Activated naive CD4-positive, alpha-beta T cell treated with anti-CD3 and anti-CD28 coated beads, Interleukin-2, amount 50 U/mL, for 72 hours (primary cell): Measurements from ENCODE around the gene FRMD4B. TPM values are rescaled to one million over a fixed set of nuclear protein-coding genes. Genes with fewer than 3 reads are reported as not detected.

Experiments used
- ATAC-seq, 2 donors: fragments of 150-1000 bp; cut with Tn5 transposase; 2 replicates each; pipeline ENCODE4 v1.10.0; 2021; ENCODE audit warnings: mild to moderate bottlenecking in 2 of 2, moderate library complexity in 2 of 2
- DNase-seq, 2 donors: peaks; one replicate each; pipeline ENCODE4 v3.0.0; 2021 to 2022; ENCODE audit warnings: low spot score in 2 of 2
- H3K27ac Mint-ChIP-seq, 2 donors: one replicate each; pipeline ENCODE4 v1.8.0; 2022; ENCODE audit warnings: mild to moderate bottlenecking in 2 of 2, mixed read lengths in 2 of 2
- H3K36me3 Mint-ChIP-seq, 2 donors: one replicate each; pipeline ENCODE4 v1.8.0; 2022; ENCODE audit warnings: mixed read lengths in 2 of 2
- H3K9me3 Mint-ChIP-seq, 2 donors: one replicate each; pipeline ENCODE4 v1.8.0; 2022; ENCODE audit warnings: mixed read lengths in 2 of 2
- total RNA-seq, 2 donors: library from RNA; stranded (reverse); gene quantifications; one replicate each; pipeline ENCODE4 v1.2.3, GENCODE V29; 2022

The FRMD4B gene
- total RNA-seq, 2 donors from 2014 or later = 1.7 to 34.5 TPM

DNA sequence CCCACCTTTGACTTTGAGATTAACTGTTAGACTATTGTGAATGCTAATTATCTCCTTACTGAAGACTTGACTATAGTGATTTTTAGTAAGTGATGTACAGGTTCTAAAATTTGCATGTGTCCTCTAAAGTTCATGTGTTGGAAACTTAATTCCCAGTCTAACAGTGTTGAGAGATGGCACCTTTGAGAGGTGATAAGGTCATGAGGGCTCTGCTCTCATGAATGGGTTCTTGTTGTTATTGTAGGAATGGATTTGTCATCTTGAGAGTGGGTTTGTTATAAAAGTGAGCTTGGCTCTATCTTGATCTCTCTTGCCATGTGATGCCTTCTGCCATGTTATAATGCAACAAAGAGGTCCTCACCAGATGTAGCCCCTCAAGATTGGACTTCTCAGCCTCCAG lies 244.6 kb downstream of the FRMD4B start:
- Mint-ChIP-seq H3K9me3 (no peaks in the 10 kb centered on the region), H3K27ac (no peak overlapping the region), H3K36me3 (no peaks in the 10 kb centered on the region)
- ATAC-seq (no peak), DNase-seq (no peak)

DNA sequence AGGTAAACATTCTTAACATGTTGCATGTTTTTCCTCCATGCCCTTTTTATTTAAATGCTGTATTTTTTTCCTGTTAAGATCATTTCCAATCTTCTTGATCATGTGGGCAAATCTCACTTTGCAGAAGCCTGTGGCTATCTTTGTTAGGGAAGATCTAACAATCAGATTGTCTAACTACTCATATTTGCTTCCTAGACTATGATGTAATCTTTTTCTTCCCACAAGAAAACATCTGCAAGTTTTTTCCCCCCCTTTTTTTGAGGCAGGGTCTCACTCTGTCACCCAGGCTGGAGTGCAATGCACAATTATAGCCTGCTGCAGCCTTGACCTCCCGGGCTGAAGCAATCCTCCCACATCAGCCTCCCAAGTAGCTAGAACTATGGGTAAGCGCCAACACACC lies 248.5 kb downstream of the FRMD4B start:
- Mint-ChIP-seq H3K36me3 (no peaks in the 10 kb centered on the region), H3K27ac (no peak overlapping the region), H3K9me3 (no peaks in the 10 kb centered on the region)
- DNase-seq (no peak), ATAC-seq (no peak)

DNA sequence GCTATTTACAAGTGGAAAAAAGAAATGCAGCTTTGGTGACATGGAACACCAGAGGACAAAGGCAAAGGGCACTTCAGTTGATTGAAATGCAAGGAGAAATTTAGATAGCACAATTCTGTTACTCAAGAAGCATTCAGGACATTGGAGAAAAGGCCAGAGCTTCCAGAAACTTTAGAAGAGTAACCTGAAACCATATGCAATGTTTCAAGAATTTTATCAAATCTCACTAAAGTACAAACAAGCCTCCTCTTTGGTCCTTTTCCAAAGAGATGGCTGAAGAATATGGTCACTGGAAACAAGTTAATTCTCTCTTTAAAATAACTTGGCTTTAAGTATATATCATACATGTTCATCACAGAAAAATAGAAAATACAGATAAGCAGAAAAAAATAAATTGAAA lies 248.9 kb downstream of the FRMD4B start:
- H3K36me3 Mint-ChIP-seq = no peaks in the 10 kb centered on the region
- H3K9me3 Mint-ChIP-seq = no peaks in the 10 kb centered on the region
- ATAC-seq (no peak), DNase-seq (no peak)
- H3K27ac Mint-ChIP-seq = no peak overlapping the region

DNA sequence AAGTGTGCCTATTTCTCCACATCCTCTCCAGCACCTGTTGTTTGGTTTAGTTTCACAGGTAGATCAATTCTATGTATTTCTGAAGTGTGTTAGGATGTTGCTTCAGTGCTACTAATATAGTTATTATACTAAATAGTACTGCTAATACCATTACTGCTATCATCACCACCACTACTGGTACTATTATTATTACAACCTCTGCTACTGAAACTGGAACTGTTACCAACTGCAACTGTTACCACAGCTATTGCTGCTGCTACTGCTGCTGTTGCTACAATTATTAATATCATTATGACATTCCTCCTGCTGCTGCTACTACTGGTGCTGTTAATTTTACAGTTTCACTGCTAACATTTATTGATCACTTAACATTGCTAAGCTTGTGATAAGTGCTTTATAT lies 255.2 kb downstream of the FRMD4B start:
- DNase-seq (no peak), ATAC-seq (no peak)
- H3K9me3 Mint-ChIP-seq = no peaks in the 10 kb centered on the region
- H3K27ac Mint-ChIP-seq = no peak overlapping the region
- no peaks in the 10 kb centered on the region for H3K36me3 Mint-ChIP-seq

DNA sequence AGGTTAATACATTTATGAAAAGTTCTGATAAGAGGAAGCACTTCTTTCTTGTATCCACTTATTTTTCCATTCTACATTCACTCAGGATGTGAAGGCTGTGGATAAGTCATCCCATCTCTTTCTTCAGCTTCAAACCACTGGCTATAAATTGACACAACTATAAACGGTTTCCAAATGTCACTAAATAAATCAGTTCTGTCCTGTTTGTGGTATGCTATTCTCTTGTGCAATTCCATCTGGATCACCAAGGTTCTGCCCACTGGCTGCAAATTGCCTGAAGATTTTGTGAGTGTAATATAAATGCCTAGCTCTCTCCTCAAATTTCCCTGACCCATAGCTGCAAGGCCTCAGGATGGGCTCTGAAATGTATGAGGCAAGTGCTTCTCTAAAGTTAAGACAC lies 256.4 kb downstream of the FRMD4B start:
- ATAC-seq = no peak
- no peaks in the 10 kb centered on the region for H3K36me3 Mint-ChIP-seq
- no peaks in the 10 kb centered on the region for H3K9me3 Mint-ChIP-seq
- H3K27ac Mint-ChIP-seq = no peak overlapping the region
- no peak for DNase-seq

DNA sequence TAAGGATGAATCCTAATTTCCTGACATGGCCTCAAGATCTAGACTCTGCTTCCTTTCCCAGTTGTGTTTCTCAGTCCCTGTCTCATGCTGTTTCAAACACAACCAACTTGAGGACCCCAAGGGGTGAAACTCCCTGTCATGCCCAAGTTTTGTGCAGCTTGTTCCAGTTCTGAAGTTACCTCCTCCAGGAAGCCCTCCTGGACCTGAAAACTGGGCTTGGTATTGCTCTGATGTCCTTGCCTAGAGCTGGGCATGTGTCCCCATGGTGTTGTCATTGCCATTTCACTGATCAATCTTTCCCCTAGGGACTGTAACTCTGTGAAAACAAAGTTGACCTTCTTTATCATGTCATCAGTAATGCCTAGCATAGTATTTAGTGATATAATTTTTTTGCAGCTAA lies 257.4 kb downstream of the FRMD4B start:
- ATAC-seq = no peak
- no peak for DNase-seq
- H3K36me3 Mint-ChIP-seq = no peaks in the 10 kb centered on the region
- H3K9me3 Mint-ChIP-seq = no peaks in the 10 kb centered on the region
- H3K27ac Mint-ChIP-seq = no peak overlapping the region

DNA sequence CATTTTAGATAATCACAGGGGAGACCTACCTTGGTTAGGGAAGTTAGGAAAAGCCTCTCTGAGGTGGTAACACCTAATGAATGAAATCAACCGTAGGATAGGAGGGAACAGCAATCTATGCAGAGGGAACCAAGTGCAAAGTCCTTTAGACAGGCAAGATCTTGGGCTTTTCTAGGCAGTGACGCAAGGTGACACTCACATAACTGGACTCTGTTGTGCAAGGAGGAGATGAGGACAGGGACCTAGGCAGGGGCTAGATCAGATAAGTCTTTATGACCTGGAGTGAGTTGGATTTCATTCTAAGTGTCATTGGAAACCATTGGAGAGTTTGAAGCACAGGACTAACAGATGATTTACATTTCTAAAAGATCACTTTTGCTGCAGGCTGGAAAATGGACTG lies 258.9 kb downstream of the FRMD4B start:
- Mint-ChIP-seq H3K9me3 (no peaks in the 10 kb centered on the region), H3K27ac (no peak overlapping the region), H3K36me3 (no peaks in the 10 kb centered on the region)
- DNase-seq (no peak), ATAC-seq (no peak)

DNA sequence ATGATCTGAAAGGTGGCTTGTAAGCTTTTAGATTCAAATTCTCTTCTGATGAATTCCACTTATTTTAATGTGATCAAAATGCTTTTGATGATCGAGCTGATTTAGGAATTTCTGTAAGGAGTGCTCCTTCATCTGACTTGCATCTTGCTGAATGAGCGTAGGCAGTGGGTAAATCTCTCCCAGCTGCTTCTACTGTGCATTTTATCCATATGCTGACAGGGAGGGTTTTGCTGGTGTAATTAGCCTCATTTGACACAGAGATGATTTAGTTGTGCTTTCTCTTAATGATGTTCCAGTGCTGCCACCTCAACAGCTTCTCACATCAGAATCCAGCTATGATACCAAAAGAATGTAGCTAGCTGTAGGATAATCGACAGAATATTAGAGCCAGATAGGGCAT lies 259.7 kb downstream of the FRMD4B start:
- ATAC-seq = no peak
- Mint-ChIP-seq H3K27ac (no peak overlapping the region), H3K9me3 (no peaks in the 10 kb centered on the region)

DNA sequence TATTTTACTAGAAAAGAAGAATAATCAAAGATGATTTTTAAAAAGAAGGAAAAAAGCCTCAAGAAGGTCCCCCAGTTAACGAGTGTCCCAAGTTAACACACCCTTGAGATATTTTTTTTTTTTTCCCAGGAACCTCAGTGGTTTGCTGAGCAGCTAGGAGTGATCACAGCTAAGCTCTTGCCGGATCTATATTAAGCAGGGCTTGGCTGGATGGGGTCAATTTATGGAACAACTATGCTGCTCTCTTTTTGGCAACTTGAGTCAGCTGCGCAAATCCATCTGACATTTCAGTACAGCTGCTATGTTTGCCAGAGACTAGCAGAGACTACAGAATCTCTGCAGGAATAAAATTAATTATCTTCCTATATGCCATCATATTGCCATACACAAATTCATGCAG lies 263.5 kb downstream of the FRMD4B start, which contains the start of gene LMOD3:
TSS of gene LMOD3 (minus strand) at position 193 of the 400 bp plus-strand sequence. CDS start 209 bp downstream, outside the sequence.
- no peaks in the 10 kb centered on the region for H3K9me3 Mint-ChIP-seq
- H3K36me3 Mint-ChIP-seq = no peaks in the 10 kb centered on the region
- ATAC-seq = no peak
- no peak for DNase-seq
- no peak within 1 kb of the TSS for H3K27ac Mint-ChIP-seq

More for the DNA sequence above, 259.7 kb downstream of the FRMD4B start:
- H3K36me3 Mint-ChIP-seq = no peaks in the 10 kb centered on the region
- no peak for DNase-seq

DNA sequence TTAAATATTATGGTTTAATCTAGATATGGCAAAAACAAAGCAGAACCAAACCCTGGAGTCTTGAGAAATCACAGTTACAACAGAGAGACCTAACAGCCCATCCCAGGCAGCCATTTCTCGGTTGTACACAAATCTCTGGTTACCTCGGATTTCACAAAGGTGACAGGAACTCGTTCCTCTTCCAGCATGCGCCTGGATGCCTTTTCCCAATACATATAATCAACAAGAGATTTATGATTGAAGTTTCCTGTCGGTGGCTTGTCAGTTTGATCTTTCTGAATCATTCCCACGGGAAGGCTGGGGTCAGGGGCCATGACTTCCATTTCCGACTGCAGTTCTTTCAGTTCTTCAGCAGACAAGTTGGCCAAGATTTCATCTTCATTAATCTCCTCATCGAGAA lies 263.9 kb downstream of the FRMD4B start:
- no peak overlapping the region for H3K27ac Mint-ChIP-seq
- DNase-seq (no peak), ATAC-seq (no peak)
- H3K9me3 Mint-ChIP-seq = no peaks in the 10 kb centered on the region
- H3K36me3 Mint-ChIP-seq = no peaks in the 10 kb centered on the region

DNA sequence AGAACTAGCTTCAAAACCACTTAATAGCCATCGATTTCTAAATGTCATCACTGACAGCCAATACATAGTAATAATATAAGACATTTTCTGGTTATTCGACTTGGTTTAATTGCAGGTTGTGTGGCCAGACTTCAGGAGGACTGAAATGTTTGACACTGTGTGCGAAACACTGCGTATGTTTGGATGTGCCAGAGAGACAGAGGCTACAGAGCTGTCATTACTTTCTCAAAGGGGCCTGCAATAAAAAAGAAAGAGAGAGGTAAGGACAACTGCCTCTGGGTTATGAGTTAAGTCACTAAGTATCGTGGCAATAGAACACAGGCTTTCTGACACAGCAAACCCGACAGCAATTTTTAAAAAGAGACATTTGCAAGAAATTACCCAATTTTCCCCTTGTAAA lies 264.4 kb downstream of the FRMD4B start:
- no peak overlapping the region for H3K27ac Mint-ChIP-seq
- H3K36me3 Mint-ChIP-seq = no peaks in the 10 kb centered on the region
- ATAC-seq = no peak
- no peak for DNase-seq
- H3K9me3 Mint-ChIP-seq = no peaks in the 10 kb centered on the region

DNA sequence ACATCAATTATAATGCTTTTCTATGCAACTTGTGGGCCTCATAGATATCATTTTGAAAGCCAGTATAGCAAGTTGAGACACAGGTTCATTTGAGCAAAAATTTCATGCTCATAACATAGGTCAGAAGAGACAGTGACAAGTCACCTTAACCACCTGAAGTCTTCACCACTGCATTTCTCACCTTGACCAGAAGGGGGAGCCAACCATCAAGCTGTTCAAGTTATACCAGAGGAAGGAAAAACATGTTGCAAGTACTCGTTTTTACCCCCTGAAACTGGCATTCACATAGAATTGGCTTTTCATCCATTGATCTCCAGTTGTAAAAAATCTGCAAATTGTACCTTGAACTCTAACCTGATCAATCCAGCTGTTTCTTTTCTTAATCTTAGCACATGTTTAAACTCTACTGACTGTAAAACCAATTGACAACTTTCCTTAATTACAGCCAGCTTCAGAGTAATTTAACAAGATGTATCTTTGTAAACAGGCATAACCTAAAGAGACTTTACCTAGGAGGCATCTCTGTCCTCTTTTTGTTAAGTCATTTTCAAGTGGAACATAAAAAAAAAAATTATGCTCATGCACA lies 264.9 kb downstream of the FRMD4B start:
- ATAC-seq (peak; percentile 78 to 87), DNase-seq (peak in 1 of 2 donors; percentile 85)
- Mint-ChIP-seq H3K36me3 (no peaks in the 10 kb centered on the region), H3K9me3 (no peaks in the 10 kb centered on the region), H3K27ac (no peak overlapping the region)
